H9 (cell line): ENCODE data around the gene MIPEP. TPM values are rescaled to one million over a fixed set of nuclear protein-coding genes. Genes with fewer than 3 reads are reported as not detected.

ENCODE experiments used
- DNase-seq: peaks from one replicate; pipeline ENCODE4 v3.0.0-alpha.2; 2017
- H2AFZ ChIP-seq: one replicate; pipeline ENCODE4 v1.6.1; 2013; ENCODE audit warnings: mild to moderate bottlenecking, low read length, control low read depth, moderate library complexity
- H2AK5ac ChIP-seq: 2 replicates; pipeline ENCODE4 v1.6.1; 2013; ENCODE audit warnings: low read length, control low read depth, mixed read lengths; ENCODE audit not compliant: insufficient read length
- H2BK120ac ChIP-seq: one replicate; pipeline ENCODE4 v1.6.1; 2013; ENCODE audit warnings: low read depth, mild to moderate bottlenecking, low read length, control low read depth, inconsistent platforms; ENCODE audit not compliant: poor library complexity, severe bottlenecking
- H2BK12ac ChIP-seq: 2 replicates; pipeline ENCODE4 v1.6.1; 2013; ENCODE audit warnings: low read length, control low read depth, mixed read lengths, low read depth; ENCODE audit not compliant: insufficient read length
- H2BK15ac ChIP-seq: 2 replicates; pipeline ENCODE4 v1.6.1; 2013; ENCODE audit warnings: low read depth, low read length, control low read depth
- H2BK20ac ChIP-seq: one replicate; pipeline ENCODE4 v1.6.1; 2013; ENCODE audit warnings: low read depth, mild to moderate bottlenecking, low read length, control low read depth, inconsistent platforms; ENCODE audit not compliant: poor library complexity, severe bottlenecking
- H2BK5ac ChIP-seq: 2 replicates; pipeline ENCODE4 v1.6.1; 2013; ENCODE audit warnings: low read length, control low read depth, mixed read lengths; ENCODE audit not compliant: insufficient read length
- H3K14ac ChIP-seq: 2 replicates; pipeline ENCODE4 v1.6.1; 2013; ENCODE audit warnings: low read length, control low read depth; ENCODE audit not compliant: insufficient read depth
- H3K18ac ChIP-seq: 2 replicates; pipeline ENCODE4 v1.6.1; 2013; ENCODE audit warnings: low read depth, mild to moderate bottlenecking, mixed read lengths, low read length, control low read depth; ENCODE audit not compliant: insufficient read length
- H3K23ac ChIP-seq: 2 replicates; pipeline ENCODE4 v1.6.1; 2013; ENCODE audit warnings: low read length, control low read depth, mixed read lengths, low read depth; ENCODE audit not compliant: insufficient read length
- H3K23me2 ChIP-seq: 2 replicates; pipeline ENCODE4 v1.6.1; 2013; ENCODE audit warnings: low read depth, mild to moderate bottlenecking, mixed read lengths, low read length, control low read depth; ENCODE audit not compliant: insufficient read length, poor library complexity, severe bottlenecking
- H3K27ac ChIP-seq: 2 replicates; pipeline ENCODE4 v1.5.1; 2013; ENCODE audit warnings: low read length, control low read depth, mixed read lengths, low read depth; ENCODE audit not compliant: insufficient read length
- H3K27me3 ChIP-seq: 2 replicates; pipeline ENCODE4 v1.6.1; 2013; ENCODE audit warnings: low read length, control low read depth, inconsistent platforms; ENCODE audit not compliant: insufficient read depth
- H3K4ac ChIP-seq: 2 replicates; pipeline ENCODE4 v1.6.1; 2013; ENCODE audit warnings: low read depth, mild to moderate bottlenecking, control low read depth, inconsistent platforms, low read length, moderate library complexity
- H3K4me1 ChIP-seq: 2 replicates; pipeline ENCODE4 v1.6.1; 2013; ENCODE audit warnings: low read length, control low read depth, inconsistent platforms; ENCODE audit not compliant: insufficient read depth
- H3K4me2 ChIP-seq: 2 replicates; pipeline ENCODE4 v1.6.1; 2013; ENCODE audit warnings: low read length, control low read depth, mixed read lengths; ENCODE audit not compliant: insufficient read length, insufficient read depth
- H3K56ac ChIP-seq: 2 replicates; pipeline ENCODE4 v1.6.1; 2013; ENCODE audit warnings: low read depth, mild to moderate bottlenecking, mixed read lengths, low read length, control low read depth; ENCODE audit not compliant: insufficient read length
- H3K79me1 ChIP-seq: 2 replicates; pipeline ENCODE4 v1.6.1; 2013; ENCODE audit warnings: low read depth, mild to moderate bottlenecking, moderate library complexity, low read length, control low read depth, inconsistent platforms; ENCODE audit not compliant: insufficient read depth, poor library complexity, severe bottlenecking
- H3K79me2 ChIP-seq: 2 replicates; pipeline ENCODE4 v1.6.1; 2013; ENCODE audit warnings: low read length, control low read depth, inconsistent platforms; ENCODE audit not compliant: insufficient read depth
- H3K9ac ChIP-seq: 2 replicates; pipeline ENCODE4 v1.6.1; 2013; ENCODE audit warnings: low read length, control low read depth, mixed read lengths; ENCODE audit not compliant: insufficient read length; ENCODE audit errors: extremely low read depth
- H3K9me3 ChIP-seq: one replicate; pipeline ENCODE4 v1.6.1; 2013; ENCODE audit warnings: low read depth, low read length, inconsistent platforms; ENCODE audit not compliant: control insufficient read depth
- H3T11ph ChIP-seq: one replicate; pipeline ENCODE4 v1.6.1; 2013; ENCODE audit warnings: mild to moderate bottlenecking, low read length, control low read depth, inconsistent platforms
- H4K20me1 ChIP-seq: one replicate; pipeline ENCODE4 v1.6.1; 2013; ENCODE audit not compliant: control insufficient read depth, insufficient read length, insufficient read depth
- H4K5ac ChIP-seq: 2 replicates; pipeline ENCODE4 v1.6.1; 2013; ENCODE audit warnings: low read depth, mild to moderate bottlenecking, mixed read lengths, low read length, control low read depth; ENCODE audit not compliant: insufficient read length
- H4K8ac ChIP-seq: replicated peaks from 2 replicates; pipeline ENCODE4 v1.6.1; 2013; ENCODE audit warnings: low read length, control low read depth, mixed read lengths, low read depth; ENCODE audit not compliant: insufficient read length
- H4K91ac ChIP-seq: 2 replicates; pipeline ENCODE4 v1.6.1; 2013; ENCODE audit warnings: low read depth, mild to moderate bottlenecking, moderate library complexity, mixed read lengths, low read length, control low read depth; ENCODE audit not compliant: insufficient read length
- H3K27ac Mint-ChIP-seq, 3 experiments: 2 replicates in 2 of 3; 3 replicates in 1 of 3; pipeline ENCODE4 v1.8.0; 2020 to 2021; ENCODE audit warnings: mixed read lengths in 3 of 3, mild to moderate bottlenecking in 1 of 3, moderate library complexity in 1 of 3
- H3K27me3 Mint-ChIP-seq: 2 replicates; pipeline ENCODE4 v1.8.0; 2021; ENCODE audit warnings: low read depth, mild to moderate bottlenecking, moderate library complexity, mixed read lengths
- H3K36me3 Mint-ChIP-seq, 3 experiments: 2 replicates in 2 of 3; 3 replicates in 1 of 3; pipeline ENCODE4 v1.8.0; 2020 to 2021; ENCODE audit warnings: low read depth in 3 of 3, mixed read lengths in 3 of 3; ENCODE audit not compliant: insufficient read depth in 1 of 3
- H3K4me1 Mint-ChIP-seq, 2 experiments: 2 replicates each; pipeline ENCODE4 v1.8.0; 2020; ENCODE audit warnings: mixed read lengths in 2 of 2
- H3K4me3 Mint-ChIP-seq, 2 experiments: 2 replicates in 1 of 2; 3 replicates in 1 of 2; pipeline ENCODE4 v1.8.0; 2020 to 2021; ENCODE audit warnings: mild to moderate bottlenecking in 2 of 2, mixed read lengths in 2 of 2, moderate library complexity in 1 of 2
- H3K9me3 Mint-ChIP-seq, 2 experiments: 2 replicates in 1 of 2; 3 replicates in 1 of 2; pipeline ENCODE4 v1.8.0; 2020; ENCODE audit warnings: mild to moderate bottlenecking in 2 of 2, mixed read lengths in 2 of 2, moderate library complexity in 1 of 2
- CTCF ChIP-seq: fragments of 200-600 bp; sonication (generic); conservative IDR thresholded peaks from 3 replicates; pipeline ENCODE4 v1.8.0; 2021; ENCODE audit warnings: antibody characterized with exemption, mild to moderate bottlenecking
- WGBS: extraction: QIAGEN DNeasy Blood & Tissue Kit; methylation state at CpG from one replicate; pipeline ENCODE4 v1.1.7; 2013; ENCODE audit warnings: missing lambda C conversion rate, low lambda C conversion rate, mixed read lengths; ENCODE audit not compliant: insufficient read length; ENCODE audit errors: extremely low coverage; 5-methylcytosine and 5-hydroxymethylcytosine counted together
- total RNA-seq: library from RNA; stranded (reverse); gene quantifications from 2 replicates; pipeline ENCODE4 v1.2.1, GENCODE V29; 2021

MIPEP gene
- total RNA-seq, 1 experiment from 2014 or later = 18.5 TPM

- Histone ChIP-seq H4K20me1 (no peaks in the 10 kb centered on the region), H2BK15ac (no peak overlapping the region), H3K18ac (no peak overlapping the region), H3K4me2 (no peak overlapping the region), H4K91ac (no peak overlapping the region), H4K5ac (no peak overlapping the region), H2AFZ (no peak overlapping the region), H3K4ac (no peak overlapping the region), H3K27me3 (no peaks in the 10 kb centered on the region), H3K23me2 (no peaks in the 10 kb centered on the region), H4K8ac (no peak overlapping the region), H2BK5ac (no peak overlapping the region), H3K27ac (no peak overlapping the region), H2BK12ac (no peak overlapping the region), H3K4me1 (no peaks in the 10 kb centered on the region), H3K79me2 (no peaks in the 10 kb centered on the region), H2AK5ac (no peak overlapping the region), H3T11ph (no peak overlapping the region), H3K79me1 (no peaks in the 10 kb centered on the region), H3K9ac (no peak overlapping the region), H3K9me3 (no peaks in the 10 kb centered on the region), H3K56ac (no peak overlapping the region), H3K14ac (no peak overlapping the region), H2BK20ac (no peak overlapping the region), H3K23ac (no peak overlapping the region), H2BK120ac (no peak overlapping the region)
- no CpG with 5 or more reads among the region's 4 CpGs for WGBS
- TF ChIP-seq CTCF = no peak
- Mint-ChIP-seq H3K9me3 (peaks cover 13 to 20% of the 10 kb centered on the region in 2 experiments), H3K4me1 (no peaks in the 10 kb centered on the region), H3K27me3 (no peaks in the 10 kb centered on the region), H3K36me3 (peaks cover 3 to 30% (median 12%) of the 10 kb centered on the region in 3 experiments; a peak in 6 of 7 replicates), H3K4me3 (no peak overlapping the region), H3K27ac (no peak overlapping the region)
- DNase-seq = no peak
Measured at GRCh38 chr13:23828086-23828485, 61.1 kb downstream of the MIPEP start.
